Stimulated activated CD8-positive, alpha-beta memory T cell treated with anti-CD3 and anti-CD28 coated beads, Interleukin-12 subunit alpha, Interleukin-12 subunit beta, amount 100 ng/mL, for 24 hours (primary cell): ENCODE data around the gene CCAR1.
"Not testable (repeated sequence)": the region's sequence is repeated elsewhere in the genome, so short reads cannot be mapped to it uniquely, and the experiment has no call there.

ENCODE experiments used
- DNase-seq: peaks from one replicate; pipeline ENCODE4 v3.0.0-alpha.2; 2020; ENCODE audit errors: extremely low read depth

The CCAR1 gene

GRCh38 chr10:68827592-68827959 lies 106.5 kb downstream of the CCAR1 start:
- DNase-seq: not testable (repeated sequence)

DNA sequence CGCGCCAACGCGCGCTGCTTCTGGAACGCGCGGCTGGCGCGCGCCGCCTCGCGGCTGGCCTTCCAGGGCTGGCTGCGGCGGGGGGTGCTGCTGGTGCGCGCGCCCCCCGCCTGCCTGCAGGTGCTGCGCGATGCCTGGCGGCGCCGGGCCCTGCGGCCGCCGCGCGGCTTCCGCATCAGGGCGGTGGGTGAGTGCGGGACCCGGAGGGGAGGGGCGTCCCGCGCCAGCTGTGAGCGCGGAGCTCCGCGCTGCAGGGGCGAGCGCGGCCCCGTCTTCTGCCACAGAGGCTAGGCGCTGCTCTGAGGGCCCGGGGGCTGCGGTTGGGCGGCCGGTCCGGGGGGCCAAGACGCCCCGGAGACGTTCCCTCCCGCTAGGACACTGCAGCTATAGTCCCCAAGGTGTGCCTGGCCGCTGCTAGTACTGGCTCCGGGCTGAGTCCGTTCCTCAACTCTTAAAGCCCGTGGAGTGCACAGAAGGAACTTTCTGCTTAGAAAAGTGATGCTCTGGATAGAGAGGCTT lies 107.1 kb downstream of the CCAR1 start:
- not testable (repeated sequence) for DNase-seq

GRCh38 chr10:68828833-68829232 lies 107.8 kb downstream of the CCAR1 start:
- DNase-seq: no peak

DNA sequence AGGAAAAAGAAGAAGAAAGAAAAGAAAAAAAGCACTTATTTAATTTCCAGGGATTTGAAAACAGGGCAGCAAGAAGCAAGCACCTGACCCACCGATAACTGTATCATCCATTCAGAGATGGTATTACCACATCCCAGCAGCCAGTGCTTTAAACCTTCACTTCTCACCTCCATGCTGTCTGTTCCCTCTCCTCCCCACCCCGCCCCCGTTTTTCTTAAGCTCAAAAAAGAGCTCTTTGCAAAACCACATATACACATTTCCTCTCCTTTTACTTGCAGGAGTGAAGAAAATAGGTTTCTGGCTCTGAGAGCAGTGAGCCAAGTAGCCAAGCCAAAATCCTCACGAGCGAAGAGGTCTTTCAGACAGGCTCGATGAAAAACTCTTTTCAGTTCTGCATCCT lies 108.5 kb downstream of the CCAR1 start:
- DNase-seq: no peak

- no peak for DNase-seq
Measured at GRCh38 chr10:68829952-68830351, 108.9 kb downstream of the CCAR1 start.

GRCh38 chr10:68831961-68832455 lies 111.0 kb downstream of the CCAR1 start:
- DNase-seq: no peak

GRCh38 chr10:68832601-68833000 lies 111.6 kb downstream of the CCAR1 start:
- no peak for DNase-seq

DNA sequence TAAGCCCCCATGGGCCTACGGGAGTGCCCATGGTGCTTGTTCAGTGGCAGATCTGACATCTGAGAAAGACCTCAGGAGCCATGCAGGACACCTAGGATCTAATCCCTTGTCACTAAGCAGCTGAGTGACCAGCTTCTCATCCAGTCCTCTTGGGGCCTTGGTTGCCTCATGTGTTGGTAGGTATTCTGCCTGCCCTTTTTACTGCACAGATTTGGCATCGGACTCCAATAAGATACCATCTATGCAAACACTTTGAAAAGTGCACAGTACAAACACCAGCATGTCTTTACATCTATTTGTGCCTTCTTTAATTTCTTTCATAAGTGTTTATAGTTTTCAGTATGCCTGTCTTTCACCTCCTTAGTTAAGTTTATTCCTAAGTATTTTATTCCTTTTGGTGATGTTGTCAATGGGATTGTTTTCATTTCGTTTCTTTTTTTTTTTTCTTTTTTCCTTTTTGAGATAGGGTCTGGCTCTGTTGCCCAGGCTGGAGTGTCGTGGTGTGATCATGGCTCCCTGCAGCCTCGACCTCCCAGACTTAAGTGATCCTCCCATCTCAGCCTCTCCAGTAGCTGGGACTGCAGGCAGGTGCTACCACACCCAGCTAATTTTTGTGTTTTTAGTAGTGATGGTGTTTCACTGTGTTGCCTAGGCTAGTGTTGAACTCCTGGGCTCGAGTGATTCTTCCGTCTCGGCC lies 116.7 kb downstream of the CCAR1 start:
- no peak for DNase-seq

DNA sequence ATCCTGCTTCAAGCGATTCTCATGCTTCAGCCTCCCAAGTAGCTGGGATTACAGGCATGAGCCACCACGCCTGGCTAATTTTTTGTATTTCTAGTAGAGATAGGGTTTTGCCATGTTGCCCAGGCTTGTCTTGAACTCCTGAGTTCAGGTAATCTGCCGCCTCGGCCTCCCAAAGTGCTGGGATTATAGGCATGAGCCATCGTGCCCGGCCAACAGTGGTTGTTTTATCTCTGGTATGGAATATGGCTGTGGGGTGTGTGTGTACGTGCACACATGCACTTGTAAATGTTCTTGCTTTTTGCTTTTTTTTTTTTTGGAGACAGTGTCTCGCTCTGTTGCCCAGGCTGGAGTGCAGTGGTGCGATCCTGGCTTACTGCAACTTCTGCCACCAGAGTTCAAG lies 119.6 kb downstream of the CCAR1 start:
- DNase-seq: not testable (repeated sequence)
